ENCODE results near the gene TMEM14C. TPM values are rescaled to one million over a fixed set of nuclear protein-coding genes. Genes with fewer than 3 reads are reported as not detected.

TMEM14C gene
- 62.9 and 67.8 TPM in 2 replicates for total RNA-seq

DNA sequence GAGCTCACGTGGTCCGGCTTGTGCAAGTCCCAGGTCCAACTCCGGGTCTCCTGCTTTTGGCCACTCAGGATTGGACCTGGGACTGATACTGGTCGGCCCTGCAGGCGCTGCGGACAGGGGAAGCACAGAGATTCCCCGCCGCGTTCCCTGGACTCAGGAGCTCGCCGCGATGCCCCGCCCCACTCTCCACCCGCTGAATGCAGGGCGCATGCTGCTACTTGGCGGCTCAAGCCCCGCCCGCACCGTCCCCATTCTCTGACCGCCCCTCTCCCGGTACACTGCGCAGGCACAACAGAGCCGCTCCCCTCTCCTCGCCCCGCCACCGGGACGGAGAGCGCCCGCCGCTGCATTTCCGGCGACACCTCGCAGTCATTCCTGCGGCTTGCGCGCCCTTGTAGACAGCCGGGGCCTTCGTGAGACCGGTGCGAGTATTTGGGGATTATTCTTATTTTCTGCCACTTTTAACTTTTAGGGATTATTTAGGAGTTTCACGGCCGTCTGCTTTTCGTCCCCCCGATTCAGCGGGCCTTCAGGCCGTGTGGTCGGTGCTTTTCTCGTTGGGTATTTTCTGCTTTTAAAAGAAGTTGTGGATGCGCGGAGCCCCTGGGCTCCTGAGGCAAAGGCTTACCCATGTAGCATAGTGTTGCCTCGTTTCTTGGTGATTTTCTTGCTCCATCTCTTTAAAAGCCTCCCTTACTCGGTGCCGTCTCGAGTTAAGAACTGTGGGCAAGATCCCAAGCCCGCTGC is at the start of gene TMEM14C:
Gene TMEM14C (plus strand): TSS at position 251 of the 747 bp plus-strand sequence. CDS start 1,544 bp downstream, outside the sequence.
- intact Hi-C loops (cut with micrococcal nuclease), result loop anchor here (1.0 kb wide), 2 partner anchors 24 to 115 kb away; partner anchors contain the start of genes MAK and TMEM14B

DNA sequence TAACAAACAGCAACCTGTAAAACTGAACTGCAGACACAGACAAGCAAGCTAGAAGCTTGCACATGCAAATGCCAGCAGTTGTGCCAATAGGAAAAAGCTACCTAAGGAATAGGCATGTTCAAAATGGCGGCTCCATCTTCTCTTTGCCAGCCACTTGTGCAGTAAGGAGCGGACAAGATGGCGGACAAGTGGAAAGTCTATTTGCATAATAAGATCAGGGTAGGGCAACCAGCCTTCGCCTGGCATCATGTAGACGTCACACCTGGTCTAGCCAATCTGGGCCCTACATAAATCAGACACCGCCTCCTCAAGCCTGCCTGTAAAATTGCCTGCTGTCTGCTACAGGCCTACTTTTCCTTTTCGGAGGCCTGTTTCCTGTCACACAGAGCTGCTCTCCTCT is 46.5 kb upstream of the TMEM14C start:
- intact Hi-C loops (cut with micrococcal nuclease), result no loop called here

DNA sequence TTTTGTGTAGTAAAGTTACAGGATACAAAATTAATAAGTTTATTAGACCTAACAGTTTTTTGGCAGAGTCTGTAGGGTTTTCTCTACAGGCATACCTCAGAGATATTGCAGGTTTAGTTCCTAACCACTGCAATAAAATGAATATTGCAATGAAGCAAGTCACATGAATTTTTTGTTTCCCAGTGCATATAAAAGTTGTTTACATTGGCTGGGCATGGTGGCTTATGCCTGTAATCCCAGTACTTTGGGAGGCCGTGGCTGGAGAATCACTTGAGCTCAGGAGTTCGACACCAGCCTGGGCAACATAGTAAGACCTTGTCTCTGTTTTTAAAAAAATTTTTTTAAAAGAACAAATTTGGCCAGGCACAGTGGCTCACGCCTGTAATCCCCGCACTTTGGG is 44.4 kb upstream of the TMEM14C start:
- intact Hi-C loops (cut with micrococcal nuclease), result no loop called here

DNA sequence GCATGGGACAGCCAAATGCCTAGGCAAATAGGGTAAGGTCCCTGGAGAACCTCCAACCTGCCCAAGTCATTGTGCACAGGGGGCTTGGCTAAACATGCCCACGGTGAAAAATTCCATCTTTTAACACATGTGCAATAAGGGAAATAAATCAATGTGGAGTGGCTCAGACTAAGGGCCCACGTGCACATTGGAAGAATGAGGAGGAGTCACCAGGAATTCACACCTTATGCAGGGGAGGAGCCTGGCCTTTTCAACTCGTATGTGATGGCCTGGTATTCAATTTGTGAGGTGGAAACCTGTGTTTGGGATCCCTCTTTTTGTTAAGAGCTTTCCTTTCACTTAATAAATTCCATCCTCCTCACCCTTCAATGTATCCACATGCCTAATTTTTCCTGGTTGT is 41.1 kb upstream of the TMEM14C start:
- intact Hi-C loops (cut with micrococcal nuclease), result no loop called here

DNA sequence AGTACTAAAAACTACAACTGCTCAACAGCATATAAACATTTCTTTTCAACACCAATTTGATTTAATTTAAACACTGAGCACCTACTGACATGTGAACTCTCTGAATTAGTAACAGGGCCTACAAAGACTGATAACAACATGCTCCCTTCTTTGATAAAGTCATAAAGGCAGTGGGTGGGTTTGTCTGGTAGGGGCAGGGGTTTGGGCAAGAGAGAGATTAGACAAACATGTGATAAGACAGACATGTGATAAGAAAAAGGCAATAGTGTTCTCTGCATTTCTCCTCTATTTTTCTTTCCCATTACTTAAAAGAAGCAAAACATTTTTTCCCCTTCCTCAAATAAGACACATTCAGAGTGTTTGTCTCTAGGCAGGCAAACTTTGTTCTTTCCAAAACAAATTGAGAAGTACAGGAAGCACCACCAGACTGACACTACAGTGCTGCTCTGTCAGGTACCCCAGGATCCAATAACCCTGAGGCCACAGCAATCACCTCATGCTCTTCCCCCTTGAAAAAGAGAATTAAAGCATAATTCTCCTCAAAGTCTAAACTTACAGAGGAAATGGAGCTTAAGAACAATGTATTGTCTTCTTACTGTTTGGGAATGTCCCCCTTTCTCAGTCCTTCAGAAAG is 40.4 kb upstream of the TMEM14C start:
- intact Hi-C loops (cut with micrococcal nuclease), result no loop called here

DNA sequence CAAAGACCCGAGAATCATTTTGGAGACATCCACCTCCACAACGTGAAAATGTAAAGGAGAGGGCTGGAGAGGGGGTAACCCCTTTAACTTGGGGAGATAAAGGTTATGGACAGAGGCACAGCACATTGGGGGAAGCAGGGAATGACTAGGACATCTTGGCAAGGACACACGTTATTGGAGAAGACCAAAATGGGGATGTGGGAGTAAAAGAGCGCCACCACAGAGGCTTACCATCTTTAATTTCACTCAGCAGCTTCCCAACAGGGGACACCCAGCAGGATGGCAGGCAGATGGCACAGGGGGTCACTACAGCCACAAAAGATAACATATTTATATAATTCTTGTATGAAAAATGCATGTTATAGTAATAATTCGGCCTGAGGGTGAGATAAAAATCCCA is 38.3 kb upstream of the TMEM14C start:
- intact Hi-C loops (cut with micrococcal nuclease), result no loop called here

DNA sequence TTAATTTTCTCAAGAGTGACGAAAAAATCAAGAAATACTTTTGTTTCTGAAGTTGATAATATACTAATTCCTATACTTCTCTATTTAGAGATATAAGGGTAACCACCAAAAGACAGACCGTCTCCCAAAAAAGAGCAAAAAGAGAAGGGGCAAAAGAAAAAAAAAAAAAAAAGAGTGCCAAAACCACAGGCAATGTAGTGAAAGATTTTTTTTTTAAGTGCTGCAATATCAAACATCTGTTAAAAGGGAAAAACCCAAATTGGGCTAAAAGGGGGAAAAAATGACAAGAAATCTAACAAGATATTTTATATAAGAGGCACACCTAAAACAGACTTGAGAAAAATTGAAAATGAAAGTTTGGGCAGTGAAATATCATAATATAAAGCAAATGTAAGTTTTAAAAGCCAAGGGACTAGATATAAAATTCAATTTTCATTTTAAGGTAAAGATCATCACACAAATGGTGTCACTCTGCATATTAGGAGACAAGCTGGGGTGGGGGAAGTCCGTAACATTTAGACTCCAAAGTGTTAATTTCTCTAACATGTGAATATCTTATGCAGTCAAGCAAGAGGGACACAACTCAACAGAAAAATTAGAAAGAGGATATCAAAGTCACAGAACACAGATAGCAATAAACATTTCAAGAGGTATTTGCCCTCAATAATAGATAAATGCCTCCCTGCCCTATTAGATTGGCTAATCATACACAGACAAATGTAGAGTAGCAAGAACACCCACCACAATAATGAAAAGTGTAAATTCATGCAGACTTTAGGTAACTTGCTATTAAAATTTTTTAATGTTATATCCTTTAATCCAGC is 37.6 kb upstream of the TMEM14C start:
- intact Hi-C loops (cut with micrococcal nuclease), result no loop called here

DNA sequence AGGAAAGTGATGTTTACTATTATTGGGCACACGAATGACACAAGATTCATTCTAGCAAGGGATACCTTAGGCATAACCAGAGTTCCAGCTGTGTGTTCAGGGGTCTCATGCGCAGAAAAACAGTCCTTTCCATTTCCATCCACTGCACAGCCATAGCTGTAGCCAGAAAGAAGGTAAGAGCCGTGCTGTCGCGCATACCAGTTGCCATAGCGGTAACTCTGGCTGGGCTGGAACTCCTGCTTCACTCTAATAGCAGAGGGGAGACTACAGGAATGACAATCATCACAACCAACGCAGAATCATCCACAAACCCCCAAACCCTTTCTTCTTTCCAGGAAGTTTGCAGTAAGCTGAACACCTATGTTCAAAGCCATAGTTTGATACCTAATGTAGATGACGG is 36.0 kb upstream of the TMEM14C start:
- intact Hi-C loops (cut with micrococcal nuclease), result no loop called here

DNA sequence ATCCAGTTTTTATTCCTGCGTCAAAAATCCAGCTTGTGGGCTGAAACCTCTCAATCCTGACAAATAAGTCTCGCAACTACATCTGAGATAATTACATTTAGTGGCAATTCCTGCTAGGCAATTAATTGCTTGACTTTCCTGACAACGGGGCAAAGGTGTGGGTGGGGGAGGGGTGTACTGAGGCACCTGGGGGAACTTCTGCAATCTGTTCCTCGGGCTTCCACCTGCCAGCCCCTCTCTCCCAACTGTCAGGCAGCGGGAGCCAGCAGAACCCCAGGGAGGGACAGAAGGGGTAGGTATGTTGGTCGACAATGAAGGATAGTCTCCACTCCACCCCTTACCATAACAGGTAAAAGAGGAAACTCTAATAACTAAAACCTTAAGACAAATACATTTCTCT is 35.3 kb upstream of the TMEM14C start:
- intact Hi-C loops (cut with micrococcal nuclease), result no loop called here

DNA sequence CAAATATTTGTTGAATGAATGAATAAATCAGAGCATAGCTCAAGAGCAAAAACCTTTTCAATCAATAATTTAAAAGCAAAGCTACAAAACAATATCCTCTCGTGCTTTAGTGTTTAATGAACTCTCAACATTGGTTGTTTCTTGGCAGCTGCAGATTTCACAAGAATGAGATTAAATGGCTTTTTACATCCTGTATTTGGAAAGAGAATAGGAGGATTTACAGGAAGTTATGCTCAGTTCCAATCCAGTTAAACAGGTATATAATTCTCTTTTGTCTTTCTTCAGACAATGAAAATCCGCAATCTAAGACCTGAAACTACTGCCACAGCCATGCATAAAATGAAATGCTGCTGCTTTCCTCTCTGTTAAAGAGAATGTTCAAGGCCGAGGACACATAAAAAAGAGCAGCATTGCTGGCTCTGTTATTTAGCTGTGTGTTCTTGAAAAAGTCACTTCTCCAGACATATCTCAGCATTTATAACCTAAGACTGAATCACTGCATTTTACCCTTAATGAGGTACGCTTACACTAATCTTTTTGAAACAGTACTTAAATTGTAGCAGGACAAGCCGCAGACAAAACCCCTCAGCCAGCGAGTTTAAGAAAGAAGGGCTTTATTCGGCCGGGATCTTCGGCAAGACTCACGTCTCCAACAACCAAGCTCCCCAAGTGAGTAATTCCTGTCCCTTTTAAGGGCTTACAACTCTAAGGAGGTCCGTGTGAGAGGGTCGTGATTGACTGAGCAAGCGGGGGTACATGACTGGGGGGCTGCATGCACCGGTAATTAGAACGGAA is 32.0 kb upstream of the TMEM14C start:
- intact Hi-C loops (cut with micrococcal nuclease), result loop anchor here (10.0 kb wide), 1 partner anchor 544 kb away; the partner anchor contains the start of gene NEDD9

DNA sequence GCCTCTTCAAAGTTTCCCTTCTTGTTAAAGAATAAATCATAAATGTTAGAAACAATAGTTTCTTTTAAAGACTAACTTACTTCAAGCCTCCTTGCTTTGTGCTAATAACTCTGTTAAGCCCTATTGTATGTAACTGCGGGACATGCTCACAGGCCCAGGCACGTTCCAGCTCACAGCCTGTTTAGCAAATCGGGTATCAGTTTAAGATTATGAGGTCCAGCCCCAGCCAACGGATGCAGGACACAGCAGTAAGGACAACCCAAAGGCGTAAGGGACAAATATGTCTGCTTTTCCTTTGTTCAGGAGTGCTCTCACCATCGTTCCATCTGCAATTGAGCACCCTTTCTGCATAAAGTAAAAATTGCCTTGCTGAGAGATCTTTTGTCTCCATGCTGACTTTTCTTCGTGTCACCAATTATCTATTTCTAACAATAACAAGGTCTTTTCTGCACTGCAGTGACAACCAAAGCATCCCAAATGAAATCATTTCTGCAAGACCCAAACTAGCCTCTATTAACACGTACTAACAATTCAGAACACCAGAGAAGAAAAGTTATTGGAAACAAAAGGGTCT is 29.8 kb upstream of the TMEM14C start:
- intact Hi-C loops (cut with micrococcal nuclease), result loop anchor here (10.0 kb wide), 1 partner anchor 542 kb away; the partner anchor contains the start of gene NEDD9

DNA sequence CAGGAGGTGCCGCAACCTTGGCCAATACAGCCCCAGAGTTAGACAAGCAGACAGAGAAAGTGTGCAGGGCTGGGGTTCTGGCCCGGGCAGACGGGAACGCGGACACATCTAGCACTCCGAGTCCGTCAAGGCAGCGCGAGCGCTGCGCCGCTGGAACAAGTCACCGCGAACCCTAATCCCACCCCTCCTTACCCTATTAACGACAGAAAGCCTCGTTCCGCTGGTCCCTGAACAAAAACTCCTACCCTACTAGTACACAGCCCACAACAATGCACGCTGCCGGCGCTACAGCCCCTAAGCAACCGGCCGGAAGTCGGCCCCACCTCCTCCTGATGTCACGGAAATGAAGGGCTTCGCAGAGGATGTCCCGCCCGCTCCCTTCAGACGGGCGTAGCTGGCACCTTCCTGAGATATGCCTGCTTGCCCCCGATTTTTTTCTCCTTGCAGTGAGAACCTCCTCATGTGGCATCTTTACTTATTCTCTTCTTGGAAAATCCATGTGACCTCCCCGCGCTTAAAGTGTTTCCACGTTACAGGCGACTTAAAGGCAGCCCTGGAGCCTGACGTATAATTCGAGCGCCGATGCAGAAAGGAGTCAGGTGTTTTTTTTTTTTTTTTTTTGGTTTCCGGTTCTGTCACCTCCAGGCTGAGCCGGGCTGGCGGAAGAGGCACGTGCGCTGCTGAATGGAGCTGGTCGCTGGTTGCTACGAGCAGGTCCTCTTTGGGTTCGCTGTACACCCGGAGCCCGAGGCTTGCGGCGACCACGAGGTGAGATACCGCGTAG is 28.4 kb upstream of the TMEM14C start, which contains the start of the genes C6orf52 and PAK1IP1:
Gene C6orf52 (minus strand): TSS at position 315 of the 784 bp plus-strand sequence. CDS start 7,066 bp downstream, outside the sequence.
Gene PAK1IP1 (plus strand): TSS at position 671 of the 784 bp plus-strand sequence. CDS start 14 bp downstream, at position 685.
- intact Hi-C loops (cut with micrococcal nuclease), result loop anchor here (1.0 to 10.0 kb wide), 9 partner anchors 26 to 540 kb away; partner anchors contain the start of genes MAK, NEDD9, SMIM13 and TMEM14B

DNA sequence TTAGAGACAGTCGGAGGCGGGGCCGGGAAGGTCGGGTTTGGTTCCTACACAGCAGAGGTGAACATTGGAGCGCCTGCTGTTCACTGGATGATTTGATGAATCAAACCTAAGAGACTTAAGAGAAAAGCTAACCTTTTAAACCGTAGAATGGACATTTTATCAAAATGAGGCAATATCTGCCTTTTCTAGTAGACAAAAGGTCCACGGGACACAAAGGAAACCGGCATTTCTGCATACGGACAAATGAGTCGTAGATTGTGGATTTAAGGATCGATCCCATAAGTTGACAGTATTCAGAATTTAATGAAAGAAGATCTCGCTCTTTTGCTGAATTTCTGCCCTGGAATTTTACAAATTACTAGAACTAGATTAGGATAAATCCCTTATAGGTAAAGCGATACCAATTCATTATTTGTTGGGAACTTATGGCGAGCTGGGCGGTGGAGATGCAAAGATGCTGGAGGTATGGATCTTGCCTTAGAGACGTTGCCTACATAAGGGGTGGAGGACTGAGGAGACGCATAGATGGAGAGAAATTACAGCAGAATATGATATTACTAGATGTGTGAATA is 27.7 kb upstream of the TMEM14C start:
- intact Hi-C loops (cut with micrococcal nuclease), result loop anchor here (2.0 to 10.0 kb wide), 3 partner anchors 290 to 540 kb away; partner anchors contain the start of genes NEDD9 and SMIM13

DNA sequence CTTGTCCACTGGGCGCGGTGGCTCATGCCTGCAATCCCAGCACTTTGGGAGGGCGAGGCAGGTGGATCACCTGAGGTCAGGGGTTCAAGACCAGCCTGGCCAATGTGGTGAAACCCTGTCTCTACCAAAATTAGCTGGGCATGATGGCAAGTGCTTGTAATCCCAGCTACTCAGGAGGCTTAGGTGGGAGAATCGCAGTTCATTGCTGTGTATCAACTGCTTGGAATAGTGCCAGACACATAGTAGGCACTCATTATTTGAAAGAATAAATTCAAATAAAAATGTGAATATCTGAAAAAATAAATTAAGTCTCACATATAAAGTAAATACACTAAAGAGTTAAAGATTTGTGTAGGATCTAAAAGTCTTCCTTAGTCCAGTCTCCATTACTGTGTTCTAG is 26.2 kb upstream of the TMEM14C start:
- intact Hi-C loops (cut with micrococcal nuclease), result loop anchor here (10.0 kb wide), 1 partner anchor 538 kb away; the partner anchor contains the start of gene NEDD9

DNA sequence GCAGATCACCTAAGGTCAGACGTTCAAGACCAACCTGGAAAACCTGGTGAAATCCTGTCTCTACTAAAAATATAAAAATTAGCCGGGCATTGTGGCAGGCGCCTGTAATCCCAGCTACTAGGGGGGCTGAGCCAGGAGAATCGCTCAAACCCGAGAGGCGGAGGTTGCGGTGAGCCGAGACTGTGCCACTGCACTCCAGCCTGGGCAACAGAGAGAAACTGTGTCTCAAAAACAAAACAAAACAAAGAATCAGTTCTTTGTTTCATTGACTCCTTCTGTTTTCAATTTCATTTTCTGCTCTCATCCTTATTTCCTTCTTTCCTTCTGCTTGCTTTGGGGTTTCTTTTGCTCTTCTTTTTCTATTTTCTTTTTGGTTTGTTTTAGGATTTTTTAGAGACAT is 8.9 kb upstream of the TMEM14C start:
- intact Hi-C loops (cut with micrococcal nuclease), result no loop called here

DNA sequence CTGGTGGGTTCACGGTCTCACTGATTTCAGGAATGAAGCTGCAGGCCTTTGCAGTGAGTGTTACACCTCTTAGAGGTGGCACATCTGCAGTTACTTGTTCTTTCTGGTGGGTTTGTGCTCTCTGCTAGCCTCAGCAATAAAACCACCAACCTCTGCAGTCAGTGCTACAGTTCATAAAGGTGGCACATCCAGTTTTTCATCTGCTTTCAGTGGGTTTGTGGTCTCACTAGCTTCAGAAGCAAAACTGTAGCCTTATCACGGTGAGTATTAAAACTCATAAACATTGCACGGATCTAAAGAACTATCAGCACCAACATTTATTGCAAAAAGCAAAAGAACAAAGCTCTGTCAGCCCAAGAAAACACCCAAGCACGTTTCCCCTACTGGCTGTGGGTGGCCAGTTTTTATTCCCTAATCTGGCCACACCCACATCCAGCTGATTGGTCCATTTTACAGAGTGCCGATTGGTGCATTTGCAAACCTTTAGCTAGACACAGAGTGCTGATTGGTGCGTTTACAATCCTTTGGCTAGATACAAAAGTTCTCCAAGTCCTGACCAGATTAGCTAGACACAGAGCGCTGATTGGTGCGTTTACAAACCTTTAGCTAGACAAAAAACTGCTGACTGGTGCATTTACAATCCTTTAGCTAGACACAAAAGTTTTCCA is 3.4 kb upstream of the TMEM14C start:
- intact Hi-C loops (cut with micrococcal nuclease), result no loop called here

DNA sequence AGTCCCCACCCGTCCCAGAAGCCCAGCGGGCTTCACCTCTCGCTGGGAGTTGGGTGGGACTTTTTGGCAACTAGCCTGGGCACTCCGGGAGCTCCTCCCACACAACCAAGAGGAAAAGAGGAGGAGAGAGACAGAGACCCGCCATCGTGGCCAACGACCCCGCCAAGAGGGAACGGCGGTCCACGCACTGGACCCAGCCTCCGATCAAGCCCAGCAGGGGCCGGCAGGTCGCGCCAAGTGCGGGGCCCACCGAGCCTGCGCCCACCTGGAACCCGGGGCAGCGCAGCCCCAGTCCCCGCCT is 3.0 kb upstream of the TMEM14C start:
- intact Hi-C loops (cut with micrococcal nuclease), result loop anchor here (1.0 kb wide), 1 partner anchor 26 kb away; the partner anchor contains the start of genes C6orf52 and PAK1IP1

DNA sequence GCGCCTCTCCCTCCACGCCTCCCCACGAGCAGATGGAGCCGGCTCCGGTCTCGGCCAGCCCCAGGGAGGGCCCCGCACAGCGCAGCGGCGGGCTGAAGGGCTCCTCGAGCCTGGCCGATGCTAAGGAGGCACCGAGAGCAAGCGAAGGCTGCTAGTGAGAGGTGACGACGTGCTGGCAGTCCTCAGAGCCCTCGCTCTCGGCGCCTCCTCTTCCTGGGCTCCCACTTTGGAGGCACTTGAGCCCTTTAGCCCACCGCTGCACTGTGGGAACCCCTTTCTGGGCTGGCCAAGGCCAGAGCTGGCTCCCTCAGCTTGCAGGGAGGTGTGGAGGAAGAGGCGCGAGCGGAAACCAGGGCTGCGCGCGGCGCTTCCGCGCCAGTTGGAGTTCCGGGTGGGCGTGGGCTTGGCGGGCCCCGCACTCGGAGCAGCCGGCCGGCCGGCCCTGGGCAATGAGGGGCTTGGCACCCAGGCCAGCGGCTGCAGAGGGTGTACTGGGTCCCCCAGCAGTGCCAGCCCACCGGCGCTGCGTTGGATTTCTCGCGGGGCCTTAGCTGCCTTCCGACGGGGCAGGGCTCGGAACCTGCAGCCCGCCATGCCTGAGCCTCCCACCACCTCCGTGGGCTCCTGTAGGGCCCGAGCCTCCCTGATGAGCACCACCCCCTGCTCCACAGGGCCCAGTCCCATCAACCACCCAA is 2.5 kb upstream of the TMEM14C start:
- intact Hi-C loops (cut with micrococcal nuclease), result loop anchor here (1.0 kb wide), 1 partner anchor 26 kb away; the partner anchor contains the start of genes C6orf52 and PAK1IP1
